Skin epidermis (tissue), 12 donors: ENCODE measurements around the gene ACADVL.

Source experiments
- H3K27ac ChIP-seq, 21 experiments: fragments of 200-600 bp; sonication (generic) in 11 of 21; one replicate each; pipeline ENCODE4 v1.5.0; 2020; ENCODE audit warnings: mild to moderate bottlenecking in 3 of 21, inconsistent platforms in 2 of 21, moderate library complexity in 2 of 21
- H3K4me3 ChIP-seq, 7 experiments: fragments of 200-600 bp; sonication (generic) in 2 of 7; one replicate each; pipeline ENCODE4 v1.5.0; 2020; ENCODE audit warnings: inconsistent platforms in 2 of 7, mild to moderate bottlenecking in 2 of 7, moderate library complexity in 1 of 7

The ACADVL gene

GRCh38 chr17:7190276-7190917, 29.3 kb upstream of the ACADVL start:
- Histone ChIP-seq H3K4me3 (no peak overlapping the region), H3K27ac (no peak overlapping the region)

- Histone ChIP-seq H3K27ac (no peak overlapping the region), H3K4me3 (no peak overlapping the region)
Observed at GRCh38 chr17:7191069-7191468, 28.7 kb upstream of the ACADVL start.

GRCh38 chr17:7191571-7192270, 28.0 kb upstream of the ACADVL start:
- H3K27ac ChIP-seq: no peak overlapping the region
- no peak overlapping the region for H3K4me3 ChIP-seq

- no peak overlapping the region for H3K27ac ChIP-seq
- H3K4me3 ChIP-seq: no peak overlapping the region
Observed at GRCh38 chr17:7192271-7192937, 27.3 kb upstream of the ACADVL start.

- Histone ChIP-seq H3K27ac (no peak overlapping the region), H3K4me3 (no peak overlapping the region)
Observed at GRCh38 chr17:7195971-7196370, 23.8 kb upstream of the ACADVL start.

GRCh38 chr17:7196651-7197401, 22.9 kb upstream of the ACADVL start:
- H3K4me3 ChIP-seq: no peak overlapping the region

GRCh38 chr17:7203391-7203790, 16.3 kb upstream of the ACADVL start:
- Histone ChIP-seq H3K27ac (no peak overlapping the region), H3K4me3 (no peak overlapping the region)

More at GRCh38 chr17:7196651-7197401, 22.9 kb upstream of the ACADVL start:
- H3K27ac ChIP-seq: no peak overlapping the region

GRCh38 chr17:7204336-7204735, 15.4 kb upstream of the ACADVL start:
- H3K4me3 ChIP-seq: peak overlapping the region; percentile 31 to 42 (median 34)

GRCh38 chr17:7204828-7205461, 14.8 kb upstream of the ACADVL start:
- Histone ChIP-seq H3K27ac (peak overlapping the region in 19 of 21 experiments; percentile 22 to 80 (median 56)), H3K4me3 (peak overlapping the region; percentile 31 to 42 (median 34))

More at GRCh38 chr17:7204336-7204735, 15.4 kb upstream of the ACADVL start:
- H3K27ac ChIP-seq: peak overlapping the region in 16 of 21 experiments; percentile 33 to 80 (median 58)

GRCh38 chr17:7205561-7205960, 14.2 kb upstream of the ACADVL start:
- peak overlapping the region in 6 of 7 experiments; percentile 33 to 42 (median 35) for H3K4me3 ChIP-seq
- H3K27ac ChIP-seq: peak overlapping the region in 16 of 21 experiments; percentile 39 to 80 (median 64)

GRCh38 chr17:7207120-7208001, 12.4 kb upstream of the ACADVL start:
- Histone ChIP-seq H3K4me3 (no peak overlapping the region), H3K27ac (peak overlapping the region in 1 of 21 experiments; percentile 78)

- H3K4me3 ChIP-seq: no peak overlapping the region
- H3K27ac ChIP-seq: no peak overlapping the region
Observed at GRCh38 chr17:7208027-7208571, 11.6 kb upstream of the ACADVL start.

- Histone ChIP-seq H3K27ac (no peak overlapping the region), H3K4me3 (no peak overlapping the region)
Observed at GRCh38 chr17:7208754-7209460, 10.8 kb upstream of the ACADVL start.

- Histone ChIP-seq H3K4me3 (no peak overlapping the region), H3K27ac (no peak overlapping the region)
Observed at GRCh38 chr17:7211491-7212273, 8.1 kb upstream of the ACADVL start.

- H3K27ac ChIP-seq: peak overlapping the region in 13 of 21 experiments; percentile 4 to 77 (median 71)
- H3K4me3 ChIP-seq: peak overlapping the region; percentile 28 to 46 (median 36)
Observed at GRCh38 chr17:7213895-7214299, 5.8 kb upstream of the ACADVL start.

- Histone ChIP-seq H3K27ac (peak overlapping the region in 18 of 21 experiments; percentile 4 to 77 (median 64)), H3K4me3 (peak overlapping the region; percentile 28 to 46 (median 36))
Observed at GRCh38 chr17:7214300-7215135, 5.2 kb upstream of the ACADVL start.
